GM10266 (cell line): ENCODE results near the gene TFB1M.

ENCODE experiments used
- DNase-seq: peaks from one replicate; pipeline ENCODE4 v3.0.0; 2012; ENCODE audit errors: extremely low spot score
- CTCF ChIP-seq: IDR thresholded peaks from 2 replicates; pipeline ENCODE4 v1.5.1; 2012; ENCODE audit warnings: mild to moderate bottlenecking, low read depth; ENCODE audit not compliant: control insufficient read depth, insufficient read depth; ENCODE audit errors: missing control alignments

Gene TFB1M

GRCh38 chr6:155274533-155274932 lies 39.8 kb downstream of the TFB1M start:
- no peak for DNase-seq
- TF ChIP-seq CTCF, result no peak

GRCh38 chr6:155274106-155274505 lies 40.2 kb downstream of the TFB1M start:
- TF ChIP-seq CTCF, result no peak

GRCh38 chr6:155273431-155273830 lies 40.9 kb downstream of the TFB1M start:
- TF ChIP-seq CTCF, result no peak
- no peak for DNase-seq

More at GRCh38 chr6:155274106-155274505, 40.2 kb downstream of the TFB1M start:
- DNase-seq, result no peak

- no peak for TF ChIP-seq CTCF
- no peak for DNase-seq
Measured at GRCh38 chr6:155272353-155273232, 41.7 kb downstream of the TFB1M start.

- no peak for DNase-seq
- no peak for TF ChIP-seq CTCF
Measured at GRCh38 chr6:155271145-155271544, 43.1 kb downstream of the TFB1M start.

- no peak for DNase-seq
- TF ChIP-seq CTCF, result no peak
Measured at GRCh38 chr6:155270561-155271091, 43.7 kb downstream of the TFB1M start.

- TF ChIP-seq CTCF, result no peak
- DNase-seq, result no peak
Measured at GRCh38 chr6:155269765-155270164, 44.5 kb downstream of the TFB1M start.
